GM18507 (cell line): ENCODE measurements around the gene ATP6V1E1.
"Not testable (repeated sequence)": the region's sequence is repeated elsewhere in the genome, so short reads cannot be mapped to it uniquely, and the experiment has no call there.

Source experiments
- DNase-seq: peaks from one replicate; pipeline ENCODE4 v3.0.0; 2011; ENCODE audit warnings: low read depth; ENCODE audit not compliant: insufficient read length; ENCODE audit errors: extremely low spot score
- FAIRE-seq: peaks from 2 replicates; lab custom pipeline; 2011; peaks lifted over from hg19 to GRCh38; lab: Jason Lieb, UNC

ATP6V1E1 gene

GRCh38 chr22:17637490-17638181 lies 9.1 kb upstream of the ATP6V1E1 start:
- no peak for DNase-seq
- no peak for FAIRE-seq

DNA sequence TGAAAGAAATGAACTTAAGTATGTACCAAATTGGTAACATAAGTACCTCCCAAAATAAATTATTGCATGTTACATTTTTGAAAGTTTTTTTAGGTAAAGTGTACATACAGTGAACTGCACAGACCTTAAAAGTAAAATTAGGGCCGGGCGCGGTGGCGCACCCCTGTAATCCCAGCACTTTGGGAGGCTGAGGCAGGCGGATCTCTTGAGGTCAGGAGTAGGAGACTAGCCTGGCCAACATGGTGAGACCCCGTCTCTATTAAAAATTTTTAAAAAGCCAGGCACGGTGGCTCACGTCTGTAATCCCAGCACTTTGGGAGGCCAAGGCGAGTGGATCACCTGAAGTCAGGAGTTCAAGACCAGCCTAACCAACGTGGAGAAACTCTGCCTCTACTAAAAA lies 8.3 kb upstream of the ATP6V1E1 start:
- not testable (repeated sequence) for FAIRE-seq, DNase-seq

DNA sequence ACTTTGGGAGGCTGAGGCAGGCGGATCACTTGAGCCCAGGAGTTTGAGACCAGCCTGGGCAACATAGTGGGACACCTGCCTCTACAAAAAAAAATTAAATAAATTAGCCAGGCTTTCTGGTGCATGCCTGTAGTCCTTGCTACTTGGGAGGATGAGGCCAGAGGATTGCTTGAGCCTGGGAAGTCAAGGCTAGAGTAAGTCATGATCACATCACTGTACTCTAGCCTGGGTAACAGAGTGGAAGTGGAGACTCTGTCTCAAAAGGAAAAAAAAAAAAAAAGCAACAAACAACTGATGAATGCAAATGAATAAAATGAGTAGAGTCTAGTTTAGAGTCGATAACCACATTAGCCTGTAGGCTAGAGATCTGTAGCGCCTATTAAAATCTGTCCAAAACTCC lies 6.1 kb upstream of the ATP6V1E1 start:
- FAIRE-seq (no peak), DNase-seq (no peak)

- FAIRE-seq (no peak), DNase-seq (no peak)
These were observed 5.4 kb upstream of the ATP6V1E1 start for GRCh38 chr22:17633998-17634323.

DNA sequence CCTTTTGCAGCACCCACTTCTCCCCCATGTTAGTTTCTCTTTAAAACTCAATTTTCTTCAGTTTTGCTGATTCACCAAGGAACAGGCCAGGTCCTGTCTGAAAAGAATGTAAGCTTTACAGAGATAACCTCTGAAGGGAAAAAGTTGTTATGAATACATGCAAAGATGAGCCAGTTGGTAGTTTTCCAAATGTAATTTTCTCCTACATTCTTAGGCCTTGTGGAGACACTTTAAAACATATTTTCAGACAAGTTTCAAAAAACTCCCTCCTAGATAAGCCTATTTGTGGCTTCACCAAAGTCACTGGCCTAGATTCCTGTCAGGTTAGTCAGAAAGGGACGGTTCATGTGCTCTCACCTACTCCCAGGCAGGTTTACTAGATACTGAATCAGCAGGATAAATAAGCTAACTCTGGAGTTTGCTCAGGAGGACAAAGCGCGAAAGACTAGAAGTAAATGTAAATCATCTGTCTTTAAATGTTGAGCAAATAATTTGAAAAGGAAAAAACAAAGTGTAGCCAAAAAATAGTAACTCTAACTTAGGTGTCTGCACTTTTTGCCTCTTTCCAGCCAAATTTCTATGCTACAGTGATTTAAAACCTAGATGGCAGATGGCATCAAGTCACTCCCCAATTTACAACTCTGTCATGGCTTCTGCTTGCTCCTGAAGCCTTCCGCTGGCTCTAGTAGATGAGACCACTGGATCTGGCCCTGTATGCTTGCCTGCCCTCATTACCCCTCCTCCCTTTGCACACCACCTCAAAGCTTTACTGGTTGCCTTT lies 4.9 kb upstream of the ATP6V1E1 start:
- FAIRE-seq, result no peak
- DNase-seq, result no peak

DNA sequence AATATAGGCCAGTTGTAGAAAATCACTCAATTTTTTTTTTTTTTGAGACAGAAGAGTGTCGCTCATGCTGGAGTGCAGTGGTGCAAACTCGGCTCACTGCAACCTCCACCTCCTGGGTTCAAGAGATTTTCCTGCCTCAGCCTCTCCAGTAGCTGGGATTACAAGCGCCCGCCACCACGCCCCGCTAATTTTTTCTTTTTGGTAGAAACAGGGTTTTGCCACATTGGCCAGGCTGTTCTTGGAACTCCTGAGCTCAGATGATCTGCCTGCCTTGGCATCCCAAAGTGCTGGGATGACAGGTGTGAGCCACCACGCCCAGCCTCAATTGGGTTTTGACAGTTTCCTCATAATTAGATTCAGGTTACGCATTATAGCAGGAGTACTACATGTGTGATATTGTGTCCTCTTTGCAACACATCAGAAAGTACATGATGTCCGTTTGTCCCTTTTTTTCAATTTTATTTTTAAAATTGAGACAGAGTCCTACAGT lies 2.6 kb upstream of the ATP6V1E1 start:
- DNase-seq, result no peak
- no peak for FAIRE-seq

GRCh38 chr22:17629641-17630040 lies 1.1 kb upstream of the ATP6V1E1 start:
- FAIRE-seq (no peak), DNase-seq (no peak)

- FAIRE-seq, result no peak
- no peak for DNase-seq
These were observed 582 bp upstream of the ATP6V1E1 start for GRCh38 chr22:17629173-17629489.

DNA sequence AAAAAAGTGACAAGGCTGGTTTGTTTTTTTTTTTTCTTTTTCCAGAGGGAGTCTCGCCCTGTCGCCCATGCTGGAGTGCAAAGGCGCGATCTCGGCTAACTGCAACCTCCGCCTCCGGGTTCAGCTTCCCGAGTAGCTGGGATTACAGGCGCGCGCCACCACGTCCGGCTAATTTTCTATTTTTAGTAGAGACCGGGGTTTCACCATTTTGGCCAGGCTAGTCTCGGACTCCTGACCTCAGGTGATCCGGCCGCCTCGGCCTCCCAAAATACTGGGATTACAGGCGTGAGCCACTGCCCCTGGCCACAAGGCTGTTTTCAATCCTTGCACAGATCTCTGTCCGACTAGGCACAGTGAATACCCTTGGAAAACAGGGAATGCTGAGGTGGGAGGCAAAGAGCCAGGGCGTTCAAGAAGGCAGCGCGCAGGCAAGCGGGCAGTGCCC lies 566 bp downstream of the ATP6V1E1 start:
- FAIRE-seq (no peak), DNase-seq (no peak)

GRCh38 chr22:17613280-17613679 lies 15.3 kb downstream of the ATP6V1E1 start:
- DNase-seq, result no peak
- no peak for FAIRE-seq

- FAIRE-seq, result no peak
- DNase-seq, result no peak
These were observed 16.5 kb downstream of the ATP6V1E1 start for GRCh38 chr22:17612057-17612456.

GRCh38 chr22:17607891-17608521 lies 20.5 kb downstream of the ATP6V1E1 start:
- DNase-seq (no peak), FAIRE-seq (no peak)

DNA sequence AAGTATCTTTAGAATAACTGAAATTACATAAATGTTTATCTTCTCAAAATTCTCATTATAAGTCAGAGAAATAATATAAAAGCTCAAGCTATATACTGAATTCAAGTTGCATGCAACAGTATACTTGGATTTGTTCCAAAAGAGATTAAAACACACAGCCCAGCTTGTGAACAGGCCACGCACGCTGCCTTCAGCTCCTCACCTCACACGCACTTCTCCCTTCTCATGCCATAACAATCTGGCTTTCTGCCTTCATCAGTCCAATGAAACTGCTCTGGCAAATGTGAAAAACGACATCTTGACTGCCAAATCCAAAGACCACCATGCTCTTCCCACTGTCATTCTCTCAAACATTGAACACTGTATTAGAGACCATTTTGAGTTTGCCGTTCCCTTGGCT lies 22.1 kb downstream of the ATP6V1E1 start:
- FAIRE-seq (no peak), DNase-seq (no peak)

GRCh38 chr22:17603668-17604067 lies 24.9 kb downstream of the ATP6V1E1 start:
- FAIRE-seq, result no peak
- no peak for DNase-seq

DNA sequence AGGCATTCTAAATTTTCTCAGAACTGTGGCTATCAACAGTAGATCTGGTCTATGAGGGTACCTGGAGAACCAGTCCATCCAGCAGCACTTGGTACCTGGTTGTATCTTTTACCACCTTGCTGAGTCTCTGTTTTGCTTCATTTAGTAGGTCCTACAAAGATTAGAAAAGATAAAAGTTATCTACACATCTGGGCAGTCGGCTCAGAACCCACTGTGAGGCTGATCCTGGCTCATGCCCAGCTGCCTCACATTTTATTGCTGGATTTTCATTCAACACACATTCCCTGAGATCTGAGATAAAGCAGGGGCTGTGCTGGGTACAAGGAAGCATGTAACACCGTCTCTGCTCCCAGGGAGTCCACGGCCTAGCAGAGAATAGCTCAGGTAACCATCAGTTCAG lies 27.5 kb downstream of the ATP6V1E1 start:
- DNase-seq, result no peak

GRCh38 chr22:17598318-17598717 lies 30.2 kb downstream of the ATP6V1E1 start:
- FAIRE-seq (no peak), DNase-seq (no peak)

More for the DNA sequence above, 27.5 kb downstream of the ATP6V1E1 start:
- no peak for FAIRE-seq

DNA sequence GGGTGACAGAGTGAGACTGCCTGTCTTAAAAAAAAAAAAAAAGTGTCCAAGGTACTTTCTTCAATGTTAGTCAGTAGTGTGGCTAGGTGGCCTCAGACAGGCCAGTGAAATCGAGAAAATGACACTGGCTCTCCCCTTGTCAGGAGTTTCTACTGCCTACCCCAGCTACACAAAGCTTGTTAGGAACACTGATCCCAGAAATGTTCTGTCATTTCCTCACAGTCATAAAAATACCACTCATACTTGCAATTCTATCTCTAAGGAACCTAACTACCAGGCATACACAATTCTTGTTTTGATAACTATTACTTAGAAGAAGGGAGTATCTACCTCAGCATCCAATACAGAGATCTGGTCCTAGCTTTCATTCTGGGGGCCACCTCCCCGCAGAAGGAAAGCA lies 31.3 kb downstream of the ATP6V1E1 start:
- DNase-seq (no peak), FAIRE-seq (no peak)

GRCh38 chr22:17596226-17596625 lies 32.3 kb downstream of the ATP6V1E1 start:
- DNase-seq (no peak), FAIRE-seq (no peak)

DNA sequence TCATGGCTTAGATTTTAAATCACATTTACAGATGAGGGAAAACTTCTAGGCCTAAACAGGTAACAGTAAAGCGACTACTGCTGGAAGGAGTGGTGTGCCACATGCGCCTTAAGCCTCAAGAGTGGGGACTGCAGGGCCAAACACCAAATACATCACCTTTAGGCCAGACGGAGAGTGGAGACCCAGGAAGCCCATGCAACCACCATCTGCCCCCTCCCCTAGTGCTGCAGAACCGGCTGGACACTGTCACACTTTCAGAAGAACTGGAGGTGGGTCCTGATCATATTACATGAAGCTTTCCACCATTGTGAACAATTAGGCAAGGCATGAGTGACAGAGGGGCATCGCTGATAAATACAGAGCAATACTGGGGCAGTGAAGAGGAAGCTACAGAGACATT lies 36.3 kb downstream of the ATP6V1E1 start:
- no peak for FAIRE-seq
- DNase-seq, result no peak

DNA sequence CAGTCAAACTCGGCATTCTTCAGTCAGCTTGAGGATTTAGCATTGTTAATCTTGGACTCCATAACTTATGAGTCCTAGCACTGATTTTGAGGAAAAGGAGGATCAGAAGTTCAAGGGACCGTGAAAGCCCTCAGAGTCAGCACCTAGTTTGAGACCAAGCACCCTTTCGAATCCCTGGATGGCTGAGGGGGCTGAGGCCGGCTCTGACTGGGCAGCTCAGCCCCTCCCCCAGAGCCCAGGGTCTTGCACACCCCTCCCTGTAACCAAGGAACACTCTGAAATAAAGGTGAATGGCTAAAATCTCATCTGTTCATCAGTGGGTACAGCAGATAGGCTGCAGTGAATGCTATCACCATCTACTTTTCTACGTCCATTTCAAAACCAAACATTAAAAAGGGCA lies 38.0 kb downstream of the ATP6V1E1 start:
- DNase-seq (no peak), FAIRE-seq (no peak)
